OCI-LY1 (cell line): ENCODE data around the gene LRRC63.

Experiments used
- H2AFZ ChIP-seq: fragments of 200-600 bp; sonication (generic), shearing (Covaris generic); 2 replicates; pipeline ENCODE4 v1.6.0; 2014; ENCODE audit warnings: antibody characterized with exemption, mild to moderate bottlenecking, low read length
- H3F3A ChIP-seq: fragments of 200-600 bp; sonication (generic), shearing (Covaris generic); 2 replicates; pipeline ENCODE4 v1.6.0; 2014; ENCODE audit warnings: mild to moderate bottlenecking, antibody characterized with exemption, low read length, moderate library complexity; ENCODE audit not compliant: insufficient read depth
- H3K27ac ChIP-seq: fragments of 200-600 bp; sonication (generic); 2 replicates; pipeline ENCODE4 v1.5.1; 2014; ENCODE audit warnings: low read length, mixed run types, mild to moderate bottlenecking, low read depth; ENCODE audit not compliant: poor library complexity, severe bottlenecking
- H3K27me3 ChIP-seq: fragments of 200-600 bp; sonication (generic); 2 replicates; pipeline ENCODE4 v1.6.0; 2014; ENCODE audit warnings: antibody characterized with exemption, mild to moderate bottlenecking, low read length, moderate library complexity; ENCODE audit not compliant: insufficient read depth
- H3K36me3 ChIP-seq: fragments of 200-600 bp; sonication (generic); 2 replicates; pipeline ENCODE4 v1.6.1; 2014; ENCODE audit warnings: mild to moderate bottlenecking, antibody characterized with exemption, low read length, moderate library complexity, mixed read lengths; ENCODE audit not compliant: insufficient read depth
- H3K4me1 ChIP-seq: fragments of 200-600 bp; sonication (generic); 2 replicates; pipeline ENCODE4 v1.5.1; 2014; ENCODE audit warnings: mild to moderate bottlenecking, low read length, moderate library complexity; ENCODE audit not compliant: insufficient read depth, severe bottlenecking
- H3K4me2 ChIP-seq: fragments of 200-600 bp; sonication (generic), shearing (Covaris generic); 2 replicates; pipeline ENCODE4 v1.6.1; 2014; ENCODE audit warnings: low read length
- H3K4me3 ChIP-seq: fragments of 200-600 bp; sonication (generic); 2 replicates; pipeline ENCODE4 v1.5.1; 2014; ENCODE audit warnings: low read length, low read depth, mild to moderate bottlenecking, mixed read lengths; ENCODE audit not compliant: poor library complexity, severe bottlenecking
- H3K79me2 ChIP-seq: fragments of 200-600 bp; shearing (Covaris generic); 2 replicates; pipeline ENCODE4 v1.6.1; 2016; ENCODE audit warnings: mixed run types, low read length, mixed read lengths; ENCODE audit not compliant: insufficient read depth
- H3K9ac ChIP-seq: fragments of 200-600 bp; sonication (generic), shearing (Covaris generic); 2 replicates; pipeline ENCODE4 v1.6.1; 2014; ENCODE audit warnings: mild to moderate bottlenecking, low read length, mixed read lengths
- H3K9me2 ChIP-seq: fragments of 200-600 bp; sonication (generic), shearing (Covaris generic); 2 replicates; pipeline ENCODE4 v1.6.1; 2014; ENCODE audit warnings: low read depth, mild to moderate bottlenecking, low read length, mixed read lengths
- H3K9me3 ChIP-seq: fragments of 200-600 bp; shearing (Covaris generic); 2 replicates; pipeline ENCODE4 v1.6.1; 2014; ENCODE audit warnings: low read length, mixed read lengths
- H4K20me1 ChIP-seq: fragments of 200-600 bp; sonication (generic), shearing (Covaris generic); 2 replicates; pipeline ENCODE4 v1.6.0; 2016; ENCODE audit warnings: mild to moderate bottlenecking, low read length; ENCODE audit not compliant: insufficient read depth
- CTCF ChIP-seq: fragments of 200-600 bp; sonication (generic), shearing (Covaris generic); IDR thresholded peaks from 2 replicates; pipeline ENCODE4 v1.5.1; 2017; ENCODE audit warnings: mild to moderate bottlenecking, antibody characterized with exemption, low read length, moderate library complexity, mixed read lengths
- EZH2 ChIP-seq: fragments of 200-600 bp; sonication (generic), shearing (Covaris generic); IDR thresholded peaks from 2 replicates; pipeline ENCODE4 v1.8.0; 2017; ENCODE audit warnings: borderline replicate concordance, mixed run types, mild to moderate bottlenecking, antibody characterized with exemption, low read length, moderate library complexity, mixed read lengths

Gene LRRC63

DNA sequence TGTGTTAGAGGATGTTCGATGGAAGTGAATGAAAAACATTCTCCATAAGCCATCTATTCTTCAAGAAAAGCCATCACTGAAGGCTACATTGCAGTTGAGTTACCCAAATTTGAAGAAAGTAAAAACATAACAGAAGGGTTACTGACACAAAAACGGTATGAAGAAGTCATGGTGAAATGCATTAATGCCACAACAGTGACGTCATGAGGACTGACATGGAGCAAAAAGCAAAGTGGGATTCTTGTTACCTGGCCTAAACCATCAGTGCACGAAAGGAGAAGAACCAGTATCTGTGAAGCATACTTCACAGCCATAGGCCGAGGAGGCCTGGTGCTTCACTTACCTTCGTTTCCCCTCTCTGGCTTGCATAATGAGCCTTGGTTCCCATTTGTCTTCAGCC is 58.7 kb downstream of the LRRC63 start:
- H3K9me2 ChIP-seq: no peaks in the 10 kb centered on the region
- no peak overlapping the region for H3K4me2 ChIP-seq
- H3K4me1 ChIP-seq: peaks cover under 1% of the 10 kb centered on the region
- H3K36me3 ChIP-seq: no peaks in the 10 kb centered on the region
- no peaks in the 10 kb centered on the region for H3K9me3 ChIP-seq
- no peak overlapping the region for H2AFZ ChIP-seq
- no peaks in the 10 kb centered on the region for H3K79me2 ChIP-seq
- no peaks in the 10 kb centered on the region for H3F3A ChIP-seq
- 0 out of 2 replicates have a peak, but pooled peaks cover 2% of the 10 kb centered on the region for H4K20me1 ChIP-seq
- no peak overlapping the region for H3K27ac ChIP-seq
- no peak overlapping the region for H3K4me3 ChIP-seq
- H3K27me3 ChIP-seq: no peaks in the 10 kb centered on the region; the same call in 1 of the 2 replicates
- TF ChIP-seq EZH2 (no peak), CTCF (no peak)
- H3K9ac ChIP-seq: no peak overlapping the region

GRCh38 chr13:46274094-46274698 is 62.5 kb downstream of the LRRC63 start:
- H3K9ac ChIP-seq: no peak overlapping the region

GRCh38 chr13:46278474-46278873 is 66.7 kb downstream of the LRRC63 start:
- no peak for TF ChIP-seq EZH2
- TF ChIP-seq CTCF: no peak
- no peaks in the 10 kb centered on the region for H3K9me3 ChIP-seq
- no peaks in the 10 kb centered on the region for H3K79me2 ChIP-seq
- H3K36me3 ChIP-seq: no peaks in the 10 kb centered on the region
- no peak overlapping the region for H3K4me2 ChIP-seq
- 0 out of 2 replicates have a peak, but pooled peaks cover 2% of the 10 kb centered on the region for H4K20me1 ChIP-seq
- H3K4me3 ChIP-seq: no peak overlapping the region
- no peak overlapping the region for H3K9ac ChIP-seq
- no peaks in the 10 kb centered on the region for H3F3A ChIP-seq
- no peak overlapping the region for H2AFZ ChIP-seq
- H3K9me2 ChIP-seq: no peaks in the 10 kb centered on the region
- H3K27ac ChIP-seq: no peak overlapping the region
- no peaks in the 10 kb centered on the region for H3K4me1 ChIP-seq
- H3K27me3 ChIP-seq: no peaks in the 10 kb centered on the region

More at GRCh38 chr13:46274094-46274698, 62.5 kb downstream of the LRRC63 start:
- no peaks in the 10 kb centered on the region for H3K4me1 ChIP-seq
- H3F3A ChIP-seq: no peaks in the 10 kb centered on the region
- no peaks in the 10 kb centered on the region for H3K9me2 ChIP-seq
- TF ChIP-seq CTCF (no peak), EZH2 (no peak)
- H3K79me2 ChIP-seq: no peaks in the 10 kb centered on the region
- H4K20me1 ChIP-seq: 0 out of 2 replicates have a peak, but pooled peaks cover 2% of the 10 kb centered on the region
- no peaks in the 10 kb centered on the region for H3K27me3 ChIP-seq
- no peak overlapping the region for H3K27ac ChIP-seq
- no peaks in the 10 kb centered on the region for H3K36me3 ChIP-seq
- H3K4me3 ChIP-seq: no peak overlapping the region
- H2AFZ ChIP-seq: no peak overlapping the region
- no peaks in the 10 kb centered on the region for H3K9me3 ChIP-seq
- no peak overlapping the region for H3K4me2 ChIP-seq
